Large intestine (tissue), 1 donor: Measurements from ENCODE around the gene FYB1. TPM values are rescaled to one million over a fixed set of nuclear protein-coding genes. Genes with fewer than 3 reads are reported as not detected.

Experiments used
- polyA plus RNA-seq: library from polyadenylated mRNA; unstranded; fragments of 120-200 nt; gene quantifications from one replicate; pipeline ENCODE4 v1.2.1, GENCODE V29; 2013

FYB1 gene
- polyA plus RNA-seq, 1 donor = 6.8 TPM

Other genes starting within 250 kb of the FYB1 start
- 20.2 TPM for gene RICTOR, start 145.2 kb downstream of the FYB1 start, polyA plus RNA-seq
- gene C9, start 144.9 kb upstream of the FYB1 start, polyA plus RNA-seq = 0.04 TPM
- gene DAB2, start 205.4 kb upstream of the FYB1 start, polyA plus RNA-seq = 178 TPM